ENCODE data around the gene GADL1.

GADL1 gene, protein sequence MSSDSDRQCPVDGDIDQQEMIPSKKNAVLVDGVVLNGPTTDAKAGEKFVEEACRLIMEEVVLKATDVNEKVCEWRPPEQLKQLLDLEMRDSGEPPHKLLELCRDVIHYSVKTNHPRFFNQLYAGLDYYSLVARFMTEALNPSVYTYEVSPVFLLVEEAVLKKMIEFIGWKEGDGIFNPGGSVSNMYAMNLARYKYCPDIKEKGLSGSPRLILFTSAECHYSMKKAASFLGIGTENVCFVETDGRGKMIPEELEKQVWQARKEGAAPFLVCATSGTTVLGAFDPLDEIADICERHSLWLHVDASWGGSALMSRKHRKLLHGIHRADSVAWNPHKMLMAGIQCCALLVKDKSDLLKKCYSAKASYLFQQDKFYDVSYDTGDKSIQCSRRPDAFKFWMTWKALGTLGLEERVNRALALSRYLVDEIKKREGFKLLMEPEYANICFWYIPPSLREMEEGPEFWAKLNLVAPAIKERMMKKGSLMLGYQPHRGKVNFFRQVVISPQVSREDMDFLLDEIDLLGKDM

DNA sequence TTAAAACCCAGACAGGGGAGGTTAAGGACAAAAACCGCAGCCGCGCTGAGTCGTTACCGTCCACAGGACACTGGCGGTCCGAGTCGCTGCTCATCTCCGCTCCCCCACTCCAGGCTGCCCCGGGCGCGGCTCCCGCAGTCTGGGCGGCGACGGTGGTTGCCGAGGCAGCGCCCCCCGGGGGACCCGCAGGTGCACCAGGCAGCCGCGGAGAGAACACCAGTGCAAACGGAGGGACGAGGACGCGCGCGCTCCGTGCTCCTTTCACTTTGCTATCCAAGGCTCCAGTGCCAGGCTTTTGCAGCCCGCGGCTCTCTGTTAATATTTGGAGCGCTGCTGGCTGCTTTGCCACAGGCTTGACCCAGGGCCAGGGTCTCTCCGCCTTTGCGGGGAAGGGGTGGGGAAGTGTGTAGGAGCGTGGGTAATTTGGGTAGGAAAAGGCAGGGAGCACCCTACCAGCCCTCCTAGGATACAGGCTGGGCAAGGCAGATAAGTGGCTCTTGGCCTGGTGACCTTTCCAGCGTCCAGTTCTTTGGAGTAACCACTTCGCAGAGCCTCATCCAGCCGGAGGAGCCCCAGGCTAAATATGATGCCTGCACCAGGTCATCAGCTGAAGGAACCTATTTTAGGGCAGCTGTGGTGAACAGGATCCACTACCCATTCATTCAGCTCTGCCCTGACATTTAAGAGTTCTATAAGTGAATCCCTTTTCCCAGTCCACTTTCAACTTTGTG is at the start of gene GADL1:
GADL1 (minus strand) TSS at position 141 of the 731 bp plus-strand sequence; CDS start at position 94, 47 bp downstream.
- DNase-seq (ENCODE audit: low spot score), result no peak

DNA sequence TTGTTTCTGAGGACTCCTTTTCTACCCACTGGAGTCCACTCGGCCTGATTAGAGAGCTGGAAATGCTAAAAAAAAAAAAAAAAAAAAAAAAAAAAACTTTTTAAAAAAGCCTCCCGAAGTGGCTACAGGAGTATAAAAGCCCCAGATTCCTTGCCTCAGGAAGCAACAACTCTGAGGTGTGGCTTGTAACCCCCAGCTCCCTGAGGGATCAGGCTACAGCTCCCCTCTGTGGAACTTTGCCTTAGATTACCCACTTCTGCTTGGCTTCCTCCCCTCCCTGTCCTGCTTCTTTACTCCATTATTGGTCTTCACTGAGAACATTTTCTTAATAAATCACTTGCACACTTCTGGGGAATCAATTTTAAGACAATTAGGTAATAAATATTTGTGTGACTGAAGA is 49.7 kb upstream of the GADL1 start:
- no peak for DNase-seq (ENCODE audit: low spot score)

DNA sequence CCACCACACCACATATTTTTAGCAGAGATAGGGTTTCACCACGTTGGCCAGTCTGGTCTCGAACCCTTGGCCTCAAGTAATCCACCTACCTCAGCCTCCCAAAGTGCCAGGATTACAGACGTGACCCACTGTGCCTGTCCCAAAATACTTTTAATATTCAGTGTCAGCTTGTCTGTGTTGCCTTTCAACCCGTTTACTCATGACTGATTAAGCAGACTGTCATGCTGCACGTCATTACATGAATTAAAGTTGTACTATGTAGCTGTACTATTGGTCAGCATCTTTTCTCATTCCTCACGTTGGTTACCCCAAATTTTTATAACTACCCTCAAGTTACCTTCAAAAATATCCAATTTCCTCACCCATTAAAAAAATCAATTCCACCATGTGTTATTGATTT is 48.7 kb upstream of the GADL1 start:
- DNase-seq (ENCODE audit: low spot score), result no peak

DNA sequence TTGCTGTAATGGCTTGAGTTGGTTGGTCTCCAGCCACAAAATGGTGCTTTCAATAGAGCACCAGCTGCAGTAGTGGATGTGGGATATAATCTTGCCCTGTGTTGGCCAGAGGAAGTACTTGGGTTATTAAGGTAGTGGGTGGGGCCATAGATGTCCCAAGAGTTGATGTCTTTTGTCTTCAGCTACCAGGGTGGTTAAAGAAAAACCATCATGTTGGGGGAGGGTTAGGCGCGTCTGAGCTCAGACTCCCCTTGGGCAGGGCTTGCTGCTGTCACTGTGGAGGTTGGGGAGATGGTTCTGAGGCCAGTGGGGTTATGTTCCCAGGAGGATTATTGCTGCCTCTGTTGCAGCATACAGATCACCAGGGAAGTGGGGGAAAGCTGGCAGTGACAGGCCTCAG is 46.9 kb upstream of the GADL1 start:
- DNase-seq (ENCODE audit: low spot score), result no peak

DNA sequence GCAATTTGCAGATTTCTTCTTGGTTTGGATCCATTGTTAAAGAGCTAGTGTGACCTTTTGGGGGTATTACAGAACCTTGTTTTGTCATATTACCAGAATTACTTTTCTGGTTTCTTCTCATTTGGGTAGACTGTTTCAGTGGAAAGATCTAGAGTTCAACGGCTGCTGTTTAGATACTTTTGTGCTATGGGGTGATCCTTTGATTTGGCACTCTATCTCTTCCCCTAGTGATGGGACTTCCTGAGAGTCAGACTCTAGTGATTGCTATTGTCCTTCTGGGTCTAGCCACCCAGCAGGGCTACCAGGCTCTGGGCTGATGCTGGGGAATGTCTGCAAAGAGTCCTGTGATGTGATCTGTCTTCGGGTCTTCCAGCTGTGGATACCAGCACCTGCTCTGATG is 46.3 kb upstream of the GADL1 start:
- no peak for DNase-seq (ENCODE audit: low spot score)

DNA sequence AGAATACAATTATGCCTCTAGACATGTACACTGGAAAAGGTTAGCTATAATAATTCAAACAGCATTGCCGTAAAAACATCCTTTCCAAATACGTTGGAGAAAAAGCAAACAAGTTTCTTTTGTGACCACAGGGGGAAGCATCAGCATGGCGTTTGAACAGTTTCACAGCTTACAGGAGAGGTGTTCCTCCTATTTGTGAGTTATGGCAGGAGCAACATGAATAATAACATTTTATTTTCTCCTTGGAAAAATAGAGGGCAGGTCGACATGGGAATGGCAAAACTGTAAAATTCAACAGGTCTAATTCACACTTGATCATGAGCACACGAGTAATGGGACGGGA is 39.7 kb upstream of the GADL1 start:
- DNase-seq (ENCODE audit: low spot score), result no peak

DNA sequence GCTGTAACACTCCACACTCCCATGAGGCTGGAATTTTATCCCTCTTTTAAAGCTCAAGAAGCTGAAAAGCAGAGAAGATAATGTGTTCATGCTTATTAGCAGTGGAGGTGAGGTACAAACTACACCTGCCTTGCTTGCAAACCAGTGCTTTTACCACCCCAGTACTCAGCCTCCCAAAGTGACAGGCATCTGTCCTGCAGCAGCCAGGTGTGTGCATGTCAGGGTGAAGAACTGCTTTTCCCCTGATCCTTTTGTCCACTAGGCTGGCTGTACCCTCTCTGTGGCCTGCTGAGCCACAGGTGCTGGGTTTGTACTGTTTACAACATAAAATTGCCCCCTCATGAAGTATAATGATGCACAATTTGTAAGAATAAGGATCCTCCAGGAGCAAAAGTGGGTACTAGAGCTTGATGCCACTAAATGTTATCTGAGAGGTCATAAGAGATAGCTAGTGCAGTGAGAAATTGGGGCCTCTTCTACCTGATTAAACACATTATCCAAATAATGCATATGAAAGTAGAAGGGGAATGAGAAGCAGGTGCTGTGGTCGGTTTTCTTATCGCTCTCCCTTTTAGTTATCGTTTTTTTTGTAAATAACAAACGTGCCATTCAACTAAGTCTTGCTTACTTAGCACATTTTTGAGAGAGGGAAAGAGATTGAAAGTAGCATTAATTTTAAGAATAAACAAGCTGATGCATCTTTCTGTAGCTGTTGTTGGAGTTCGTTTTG is 39.2 kb upstream of the GADL1 start:
- no peak for DNase-seq (ENCODE audit: low spot score)

DNA sequence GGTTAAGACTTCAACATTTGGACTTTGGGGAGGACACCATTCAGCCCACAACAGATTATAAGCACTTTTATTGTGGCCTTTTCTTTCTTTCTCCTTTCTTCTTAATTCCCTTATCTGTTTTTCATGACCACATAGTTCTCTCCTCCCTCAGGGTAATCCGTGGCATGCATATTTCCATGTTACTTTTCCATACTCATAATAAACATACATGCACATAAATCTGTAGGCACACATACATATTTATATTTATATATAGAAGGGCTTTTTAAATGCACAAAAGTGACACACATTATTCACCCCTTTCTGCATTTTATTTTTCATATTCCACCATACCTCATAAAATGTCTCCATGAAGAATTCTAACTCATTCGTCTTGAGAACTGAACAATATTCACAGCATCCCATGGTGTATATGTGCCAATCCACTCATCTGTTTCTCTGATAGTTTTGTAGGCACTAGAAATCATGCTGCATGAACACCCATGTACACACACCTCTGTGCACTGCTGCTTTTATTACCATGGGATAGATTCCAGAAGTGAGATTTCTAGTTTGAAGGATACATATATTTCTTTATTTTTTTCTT is 38.1 kb upstream of the GADL1 start:
- DNase-seq (ENCODE audit: low spot score), result no peak

DNA sequence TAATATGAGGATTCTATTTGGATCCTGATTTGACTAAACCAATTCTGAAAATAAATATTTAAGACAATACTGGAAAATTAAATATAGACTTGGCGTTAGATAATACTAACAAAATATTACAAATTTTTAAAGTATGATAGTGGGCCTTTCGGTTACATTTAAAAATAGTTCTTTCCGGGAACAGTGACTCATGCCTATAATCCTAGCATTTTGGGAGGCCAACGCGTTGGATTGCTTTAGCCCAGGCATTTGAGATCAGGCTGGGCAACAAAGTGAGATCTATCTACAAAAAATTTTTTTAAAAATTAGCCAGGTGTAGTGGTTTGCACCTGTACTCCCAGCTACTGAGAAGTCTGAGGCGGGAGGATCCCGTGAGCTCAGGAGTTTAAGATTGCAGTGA is 30.3 kb upstream of the GADL1 start:
- no peak for DNase-seq (ENCODE audit: low spot score)

DNA sequence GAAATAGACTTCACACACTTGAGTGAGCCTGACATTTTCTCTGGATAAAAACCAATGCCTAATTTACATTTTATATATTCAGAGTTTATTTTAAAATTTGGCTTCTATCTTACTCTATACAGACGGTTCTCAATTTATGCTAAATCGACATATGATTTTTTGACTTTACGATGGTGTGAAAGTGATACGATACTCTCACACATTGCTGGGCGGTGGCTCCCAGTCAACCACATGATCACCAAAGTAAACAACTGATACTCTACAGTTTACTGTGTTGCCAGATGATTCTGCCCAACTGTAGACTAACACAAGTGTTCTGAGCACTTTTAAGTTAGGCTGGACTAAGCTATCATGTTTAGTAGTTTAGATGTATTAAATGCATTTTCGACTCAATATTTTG is 25.1 kb upstream of the GADL1 start:
- DNase-seq (ENCODE audit: low spot score), result no peak

DNA sequence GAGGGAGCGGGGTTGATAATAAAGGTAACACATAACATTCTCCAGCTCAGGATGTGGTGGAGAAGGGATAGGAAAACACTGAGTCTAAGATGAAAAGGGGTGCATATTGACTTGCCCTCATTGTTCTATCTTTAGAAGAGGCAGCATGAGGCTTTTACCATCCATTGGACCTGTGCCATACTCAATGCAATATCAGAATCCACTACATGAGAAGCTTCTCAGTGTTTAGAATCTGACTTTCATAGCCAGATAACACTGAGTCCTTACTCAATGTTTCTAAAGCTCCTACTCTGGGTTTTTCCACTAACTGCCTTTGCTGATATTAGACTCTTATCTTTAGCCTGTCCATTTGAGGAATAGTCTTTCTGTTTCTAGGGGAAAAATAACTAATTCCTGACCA is 24.3 kb upstream of the GADL1 start:
- no peak for DNase-seq (ENCODE audit: low spot score)

DNA sequence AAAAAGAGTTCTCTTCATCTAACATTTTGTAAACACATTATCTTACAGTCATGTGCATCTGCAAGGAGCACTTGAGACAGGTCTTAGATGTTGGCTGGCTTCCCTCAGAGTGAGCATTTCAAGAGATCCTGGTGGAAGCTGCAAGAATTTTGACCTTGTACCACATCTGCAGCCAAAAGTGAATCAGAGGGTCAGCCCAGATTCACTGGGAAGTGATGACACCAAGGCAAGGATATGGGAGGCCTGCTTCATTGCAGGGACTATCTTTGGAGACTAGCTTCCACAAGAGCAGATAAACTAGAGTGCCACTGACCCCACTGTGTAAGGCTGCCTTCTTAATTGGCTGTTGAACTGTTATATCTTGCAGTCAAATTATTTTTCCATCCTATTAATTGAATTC is 21.3 kb upstream of the GADL1 start:
- DNase-seq (ENCODE audit: low spot score), result no peak

DNA sequence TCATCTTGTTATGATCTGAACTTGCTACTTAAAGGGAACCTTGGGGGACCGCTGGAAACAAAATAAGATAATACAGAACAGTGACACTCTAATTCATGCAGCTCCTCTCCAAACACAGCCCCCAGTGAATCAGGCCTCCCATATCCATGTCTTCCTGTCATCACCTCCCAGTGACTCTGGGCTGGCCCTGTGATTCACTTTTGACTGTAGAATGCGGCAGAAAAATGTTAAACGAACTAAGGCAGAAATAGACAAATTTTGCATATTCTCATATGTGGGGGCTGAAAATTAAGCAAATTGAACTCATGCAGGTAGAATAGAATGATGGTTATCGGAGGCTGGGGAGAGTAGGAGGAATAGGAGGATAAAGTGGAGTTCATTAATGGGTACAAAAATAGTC is 20.2 kb upstream of the GADL1 start:
- DNase-seq (ENCODE audit: low spot score), result no peak

DNA sequence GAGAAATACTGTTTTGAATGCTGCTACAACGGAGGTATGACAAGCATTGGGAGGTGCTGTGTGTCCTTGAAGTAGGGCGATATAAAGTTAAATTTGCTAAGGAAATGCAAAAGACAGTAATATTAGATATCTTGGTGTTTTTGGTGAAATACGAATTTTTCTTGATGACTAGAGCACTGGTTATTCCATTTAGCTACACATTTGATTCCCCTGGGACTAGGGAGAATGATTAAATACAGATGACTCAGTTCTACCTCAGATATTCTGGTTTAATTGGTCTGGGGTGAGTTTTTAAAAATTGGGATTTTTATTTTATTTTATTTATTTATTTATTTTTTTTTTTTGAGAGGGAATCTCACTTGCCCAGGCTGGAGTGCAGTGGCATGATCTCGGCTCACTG is 18.7 kb upstream of the GADL1 start:
- DNase-seq (ENCODE audit: low spot score), result no peak

DNA sequence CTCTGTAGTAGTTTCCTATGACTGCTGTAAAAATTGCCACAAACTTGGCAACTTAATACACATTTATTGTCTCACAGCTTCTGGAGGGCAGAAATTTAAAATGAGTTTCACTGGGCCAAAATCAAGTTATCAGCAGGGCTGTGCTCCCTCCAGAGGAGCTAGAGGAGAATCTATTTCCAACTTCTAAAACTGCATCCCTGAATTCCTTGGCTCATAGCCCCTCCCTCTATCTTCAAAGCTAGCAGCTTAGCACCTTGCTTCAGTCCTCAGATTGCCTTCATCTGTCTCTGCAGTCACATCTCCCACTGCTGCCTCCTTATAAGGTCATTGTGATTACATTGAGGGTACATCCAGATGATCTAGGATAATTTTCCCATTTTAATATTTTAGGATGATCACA is 17.8 kb upstream of the GADL1 start:
- DNase-seq (ENCODE audit: low spot score), result no peak

DNA sequence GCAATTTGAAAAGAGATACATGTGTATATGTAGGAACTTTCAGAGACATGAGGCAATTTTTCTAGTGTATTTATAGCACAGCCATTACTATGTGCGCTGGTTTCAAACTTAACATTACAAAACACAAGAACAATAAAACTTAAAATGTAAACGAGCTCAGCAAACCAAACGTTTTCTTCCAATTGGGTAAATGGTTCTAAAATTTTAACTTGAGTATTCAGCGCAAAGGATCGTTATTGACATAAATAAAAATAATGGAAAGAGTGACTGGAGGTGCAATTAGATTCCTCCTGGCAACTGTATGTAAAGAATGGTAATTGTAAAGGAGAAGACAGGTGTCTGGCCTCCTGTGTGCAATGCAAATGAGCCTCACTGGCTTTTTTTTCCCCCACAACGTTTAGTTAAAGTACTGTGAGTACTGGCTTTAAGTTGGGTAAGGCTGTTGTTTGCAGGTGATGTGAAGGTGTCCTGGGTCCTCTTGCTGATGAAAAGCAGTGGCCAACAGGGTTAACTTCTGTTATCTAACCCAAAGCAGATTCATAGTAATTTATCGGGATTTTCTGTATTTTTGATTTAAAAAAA is 14.1 kb upstream of the GADL1 start:
- DNase-seq (ENCODE audit: low spot score), result no peak

DNA sequence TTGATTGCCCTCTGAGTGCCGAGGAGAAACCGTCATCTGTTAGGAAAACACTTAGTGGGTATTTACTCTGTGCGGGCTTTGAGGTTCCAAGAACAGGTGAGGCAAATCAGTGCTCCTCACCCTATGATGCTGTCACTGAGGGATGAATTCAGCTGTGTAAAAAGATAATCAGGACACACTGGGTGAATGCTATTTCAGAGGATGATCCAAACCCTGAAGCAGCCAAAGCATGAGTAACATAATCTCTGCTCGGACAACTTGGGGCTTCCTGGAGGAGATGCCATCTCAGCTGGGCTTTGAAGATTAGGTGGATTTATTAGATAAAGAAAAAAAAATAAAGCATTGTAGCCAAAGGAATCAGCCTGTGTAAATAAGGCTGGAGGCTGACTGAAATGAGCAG is 10.5 kb upstream of the GADL1 start:
- no peak for DNase-seq (ENCODE audit: low spot score)

DNA sequence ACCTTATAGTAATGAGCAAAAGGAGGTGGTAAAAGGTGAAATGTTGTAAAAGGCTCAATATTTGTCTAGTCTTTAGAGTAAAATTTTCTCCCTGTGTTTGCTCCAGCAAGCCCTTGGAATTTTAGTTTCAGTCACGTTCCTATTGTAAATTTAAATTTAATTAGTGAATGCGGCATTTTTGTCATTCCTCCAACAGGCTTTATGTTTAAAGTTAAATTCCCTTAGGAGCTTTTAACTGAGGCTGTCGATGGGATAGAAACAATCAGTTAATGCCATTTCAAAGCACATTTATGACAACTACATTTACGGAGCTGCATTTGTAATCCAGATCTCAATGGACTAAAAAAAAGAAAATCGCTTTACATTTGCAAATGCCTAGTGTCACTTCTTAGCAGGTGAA is 868 bp upstream of the GADL1 start:
- no peak for DNase-seq (ENCODE audit: low spot score)

DNA sequence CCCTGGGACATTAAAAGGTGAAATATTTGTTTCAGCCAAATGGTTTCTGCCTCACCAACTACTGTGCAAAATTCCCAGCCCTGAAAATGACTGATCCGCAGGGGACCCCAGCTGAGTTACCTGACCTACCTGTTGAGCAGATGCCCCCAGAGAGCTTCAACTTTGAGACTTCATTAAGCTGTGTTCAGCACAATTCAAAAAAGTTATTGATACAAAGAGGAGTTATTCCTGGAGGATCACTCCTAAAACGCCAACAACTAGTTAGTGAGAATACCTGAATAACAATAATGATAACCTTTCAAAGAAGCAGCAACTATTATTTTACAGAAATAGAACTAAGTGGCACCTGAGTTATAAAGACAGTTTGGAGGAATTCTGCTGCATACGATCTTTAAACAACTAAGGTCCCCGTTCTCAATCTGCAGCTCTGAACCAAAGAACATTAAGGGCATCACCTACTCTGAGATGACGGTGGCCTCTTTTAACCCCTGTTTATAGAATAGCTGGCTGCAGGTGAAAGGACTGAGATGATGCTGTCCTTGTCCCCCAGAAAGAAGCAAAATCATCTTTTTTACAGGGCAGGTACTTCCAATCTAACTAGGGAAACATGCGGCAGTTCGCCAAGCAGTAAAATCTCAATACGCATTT is 659 bp downstream of the GADL1 start:
- DNase-seq (ENCODE audit: low spot score), result no peak

DNA sequence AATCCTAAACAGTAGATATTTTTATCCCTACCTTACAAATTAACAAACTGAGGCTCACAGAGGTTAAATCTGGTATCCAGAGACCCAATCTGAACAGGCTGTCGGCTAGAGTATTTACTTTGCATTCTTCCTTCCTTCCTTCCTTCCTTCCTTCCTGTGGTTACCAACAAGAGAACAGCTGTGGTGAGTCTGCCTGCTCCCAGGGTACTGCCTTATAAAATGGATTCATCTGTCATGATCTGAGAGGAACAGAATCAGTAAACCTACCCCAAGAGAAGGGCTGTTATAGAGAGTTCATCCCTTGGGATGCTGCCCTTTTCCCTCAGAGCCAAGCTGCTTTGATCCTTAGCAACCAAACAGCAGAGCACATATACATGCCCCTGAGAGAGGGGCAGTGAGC is 3.6 kb downstream of the GADL1 start:
- no peak for DNase-seq (ENCODE audit: low spot score)

DNA sequence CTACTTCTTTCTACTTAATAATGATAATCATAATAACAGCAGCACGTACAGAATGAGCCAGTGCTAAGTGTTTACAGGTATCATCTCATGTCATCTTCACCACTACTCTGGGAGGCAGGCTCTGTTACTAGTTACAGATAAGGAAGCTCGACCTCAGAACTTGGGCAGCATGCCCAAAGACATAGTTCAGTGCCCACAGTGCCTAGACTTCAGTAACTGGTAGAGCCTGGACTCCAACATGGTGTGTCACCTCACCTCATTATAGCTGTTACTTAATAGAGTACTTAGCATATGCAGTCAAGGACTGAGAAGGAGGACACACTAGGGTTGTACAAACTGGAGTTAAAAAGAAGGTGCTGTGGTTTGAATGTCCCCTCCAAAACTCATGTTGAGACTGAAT is 7.6 kb downstream of the GADL1 start:
- DNase-seq (ENCODE audit: low spot score), result no peak

DNA sequence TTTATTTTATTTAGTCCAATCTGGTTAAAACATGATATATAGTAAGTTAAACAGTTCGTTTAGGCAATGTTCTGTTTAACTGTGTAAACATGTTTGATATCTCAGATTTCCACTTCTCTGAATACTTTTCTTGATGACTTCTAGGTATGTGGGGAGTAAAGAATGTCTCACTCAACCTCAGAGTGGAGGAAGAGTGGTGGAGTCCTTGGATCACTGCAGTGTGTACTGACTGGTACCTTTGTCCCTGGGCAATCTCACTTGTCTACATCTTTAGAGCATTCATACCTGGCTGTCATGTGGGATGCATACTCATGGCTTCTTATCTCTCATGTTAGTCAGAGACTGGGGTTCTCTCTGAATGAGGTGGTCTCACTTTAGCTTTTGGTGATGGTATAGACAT is 15.6 kb downstream of the GADL1 start:
- no peak for DNase-seq (ENCODE audit: low spot score)

Measured in hematopoietic multipotent progenitor cell treated with erythropoietin and hydrocortisone succinate and interleukin-3 and kit ligand, for 17 days (in vitro differentiated cells).